HepG2 (cell line): ENCODE results near the gene MYL11. TPM values are rescaled to one million over a fixed set of nuclear protein-coding genes. Genes with fewer than 3 reads are reported as not detected.
A peak's percentile ranks its signal among the peaks of the same experiment; 100 is the strongest.

Source experiments
- ATAC-seq: fragments of 200-7000 bp; cut with Tn5 transposase; 3 replicates; pipeline ENCODE4 v1.9.1; 2020; ENCODE audit warnings: mild to moderate bottlenecking, moderate library complexity
- BruUV-seq: library from RNA; stranded (reverse); fragments of 400-500 nt; replicated peaks from 2 replicates; lab custom pipeline; 2021; lab: Mats Ljungman, UMichigan
- CTCF ChIA-PET: fragments of 300-600 bp; formaldehyde crosslinking; extraction: SDS; loops from one replicate; lab custom pipeline; 2021; ENCODE audit warnings: low total read pairs, inconsistent platforms, low intra/inter-chr PET ratio; lab: Yijun Ruan, JAX
- POLR2A ChIA-PET: fragments of 350-600 bp; sonication (Branson Sonifier 250); formaldehyde crosslinking; loops from one replicate; lab custom pipeline; 2020; ENCODE audit warnings: antibody characterized with exemption, inconsistent platforms; lab: Yijun Ruan, JAX
- DNase-seq: peaks from one replicate; pipeline ENCODE4 v3.0.0-alpha.2; 2015; ENCODE audit warnings: low spot score
- FAIRE-seq: peaks from 3 replicates; lab custom pipeline; 2011; peaks lifted over from hg19 to GRCh38; lab: Jason Lieb, UNC
- H2AFZ ChIP-seq: one replicate; pipeline ENCODE4 v1.6.1; 2011; ENCODE audit warnings: low read length, inconsistent platforms
- H3K27ac ChIP-seq: fragments of 300-600 bp; 3 replicates; pipeline ENCODE4 v1.8.0; 2011; ENCODE audit warnings: mixed run types, mild to moderate bottlenecking, mixed read lengths, low read length, inconsistent platforms; ENCODE audit not compliant: insufficient read depth; ENCODE audit errors: extremely low read length
- H3K27me3 ChIP-seq, 2 experiments: fragments of 200-600 bp in 1 of 2; 2 replicates in 1 of 2; 3 replicates in 1 of 2; pipeline versions ENCODE4 v1.6.0 to v1.8.0; 2011; ENCODE audit warnings: low read length in 2 of 2, mild to moderate bottlenecking in 2 of 2, moderate library complexity in 2 of 2, inconsistent platforms in 1 of 2; ENCODE audit not compliant: insufficient read depth in 2 of 2, control insufficient read depth in 1 of 2
- H3K36me3 ChIP-seq, 2 experiments: fragments of 200-600 bp in 1 of 2; replicated peaks in 1 of 2; 2 replicates in 1 of 2; 3 replicates in 1 of 2; pipeline versions ENCODE4 v1.5.1 to v1.8.0; 2011; ENCODE audit warnings: low read length in 2 of 2, inconsistent platforms in 1 of 2; ENCODE audit not compliant: insufficient read depth in 2 of 2, control insufficient read depth in 1 of 2
- H3K4me1 ChIP-seq: 2 replicates; pipeline ENCODE4 v1.5.1; 2012; ENCODE audit warnings: low read length, inconsistent platforms; ENCODE audit not compliant: insufficient read depth
- H3K4me2 ChIP-seq: 2 replicates; pipeline ENCODE4 v1.6.0; 2011; ENCODE audit warnings: low read depth, low read length, inconsistent platforms
- H3K4me3 ChIP-seq, 3 experiments: fragments of 200-600 bp in 1 of 3; sonication (generic), shearing (Covaris generic) in 1 of 3; replicated peaks in 1 of 3; 2 replicates each; pipeline ENCODE4 v1.5.1; 2011 to 2016; ENCODE audit warnings: low read length in 3 of 3, inconsistent platforms in 2 of 3, low read depth in 2 of 3, mild to moderate bottlenecking in 2 of 3, control low read depth in 1 of 3, mixed read lengths in 1 of 3; ENCODE audit not compliant: insufficient read depth in 1 of 3
- H3K79me2 ChIP-seq: one replicate; pipeline ENCODE4 v1.6.1; 2011; ENCODE audit warnings: low read length, inconsistent platforms; ENCODE audit not compliant: insufficient read depth
- H3K9ac ChIP-seq: 2 replicates; pipeline ENCODE4 v1.6.0; 2011; ENCODE audit warnings: mild to moderate bottlenecking, low read depth, low read length, inconsistent platforms; ENCODE audit not compliant: insufficient read depth
- H3K9me3 ChIP-seq: 2 replicates; pipeline ENCODE4 v1.5.1; 2012; ENCODE audit warnings: mild to moderate bottlenecking, low read length
- H4K20me1 ChIP-seq: 2 replicates; pipeline ENCODE4 v1.6.0; 2011; ENCODE audit warnings: inconsistent platforms, mild to moderate bottlenecking, low read length, moderate library complexity; ENCODE audit not compliant: insufficient read depth
- CREM ChIP-seq, 2 experiments: sonication (generic) in 1 of 2; formaldehyde crosslinking in 1 of 2; IDR thresholded peaks; 2 replicates each; pipeline versions ENCODE4 v1.4.0 to v1.6.1; 2016 to 2020; ENCODE audit warnings: antibody characterized with exemption in 1 of 2, mild to moderate bottlenecking in 1 of 2, missing genetic modification reagents in 1 of 2
- DR1 ChIP-seq: sonication (generic); formaldehyde crosslinking; IDR thresholded peaks from 2 replicates; pipeline ENCODE4 v1.8.0; 2021; ENCODE audit warnings: mild to moderate bottlenecking, missing genetic modification reagents, inconsistent platforms
- EED ChIP-seq: sonication (generic); formaldehyde crosslinking; IDR thresholded peaks from 2 replicates; pipeline ENCODE4 v1.5.0; 2020; ENCODE audit warnings: mild to moderate bottlenecking, missing genetic modification reagents
- ETV6 ChIP-seq: sonication (generic); formaldehyde crosslinking; conservative IDR thresholded peaks from 2 replicates; pipeline ENCODE4 v1.4.0; 2020; ENCODE audit warnings: missing genetic modification reagents
- FOXJ3 ChIP-seq: sonication (generic); formaldehyde crosslinking; IDR thresholded peaks from 2 replicates; pipeline ENCODE4 v1.4.0; 2020; ENCODE audit warnings: missing genetic modification reagents, mild to moderate bottlenecking, borderline replicate concordance
- HMG20A ChIP-seq: IDR thresholded peaks from 2 replicates; pipeline ENCODE4 v1.6.1; 2016; ENCODE audit warnings: borderline replicate concordance
- NR2C2 ChIP-seq: sonication (generic); formaldehyde crosslinking; IDR thresholded peaks from 2 replicates; pipeline ENCODE4 v1.4.0; 2020; ENCODE audit warnings: missing genetic modification reagents, mild to moderate bottlenecking, moderate library complexity, borderline replicate concordance
- RBM22 ChIP-seq: fragments of 200-400 bp; formaldehyde crosslinking; optimal IDR thresholded peaks from 2 replicates; pipeline ENCODE3; 2017; ENCODE audit warnings: mild to moderate bottlenecking, low read length, moderate library complexity
- SCMH1 ChIP-seq: sonication (generic); formaldehyde crosslinking; IDR thresholded peaks from 2 replicates; pipeline ENCODE4 v1.9.0; 2021; ENCODE audit warnings: missing genetic modification reagents, mild to moderate bottlenecking, borderline replicate concordance
- TGIF2 ChIP-seq: IDR thresholded peaks from 2 replicates; pipeline ENCODE4 v1.6.1; 2016; ENCODE audit warnings: control low read depth, missing compliant biosample characterization
- U2AF2 ChIP-seq: fragments of 200-400 bp; formaldehyde crosslinking; IDR thresholded peaks from 2 replicates; pipeline ENCODE4 v1.6.1; 2017; ENCODE audit warnings: low read depth, mild to moderate bottlenecking, low read length
- ZFP90 ChIP-seq: sonication (generic); formaldehyde crosslinking; IDR thresholded peaks from 2 replicates; pipeline ENCODE4 v1.8.0; 2022; ENCODE audit warnings: missing genetic modification reagents, mild to moderate bottlenecking, inconsistent platforms, borderline replicate concordance
- ZNF83 ChIP-seq: sonication (generic); formaldehyde crosslinking; IDR thresholded peaks from 2 replicates; pipeline ENCODE4 v1.4.0; 2020; ENCODE audit warnings: missing genetic modification reagents, mild to moderate bottlenecking, borderline replicate concordance
- ZSCAN25 ChIP-seq: sonication (generic); formaldehyde crosslinking; IDR thresholded peaks from 2 replicates; pipeline ENCODE4 v1.8.0; 2022; ENCODE audit warnings: mild to moderate bottlenecking, missing genetic modification reagents
- WGBS: methylation state at CpG from one replicate; pipeline ENCODE4 v1.1.6; 2017; ENCODE audit warnings: low lambda C conversion rate; 5-methylcytosine and 5-hydroxymethylcytosine counted together
- in situ Hi-C: cut with HindIII; loops from 2 replicates; pipeline ENCODE4 v1.10.0; 2017; ENCODE audit warnings: low pct_unique_long_range_greater_than_20kb; ENCODE audit not compliant: extremely low pct_ligation_motif_present
- intact Hi-C: fragments of 100-400 bp; cut with micrococcal nuclease; formaldehyde crosslinking; loops from one replicate; pipeline ENCODE4 v1.10.0; 2022; ENCODE audit not compliant: unreplicated experiment
- polyA plus RNA-seq, 8 experiments: library from polyadenylated mRNA; depleted of rRNA in 3 of 8; stranded (reverse) in 7 of 8; unstranded in 1 of 8; fragments of >200 nt; fragmentation: Illumina TruSeq in 4 of 8; extraction: Trizol in 4 of 8; gene quantifications; 2 replicates each; pipeline versions ENCODE4 v1.2.1 to v1.2.3, GENCODE V29; 2011 to 2016; ENCODE audit warnings: low read depth in 4 of 8, missing spikeins in 1 of 8, mixed read lengths in 1 of 8; ENCODE audit not compliant: insufficient read depth in 1 of 8
- total RNA-seq, 5 experiments: library from RNA; depleted of rRNA; stranded (reverse); fragments of >200 nt; fragmentation: Illumina TruSeq; extraction: Trizol; gene quantifications; 2 replicates each; pipeline ENCODE4 v1.2.3, GENCODE V29; 2016; ENCODE audit warnings: low read depth in 1 of 5
- TF ChIP-seq, protein P1 (sequence below): sonication (generic); formaldehyde crosslinking; IDR thresholded peaks from 2 replicates; pipeline ENCODE4 v1.5.0; 2020; ENCODE audit warnings: missing genetic modification reagents
- TF ChIP-seq, protein P2 (sequence below): sonication (generic); formaldehyde crosslinking; IDR thresholded peaks from 2 replicates; pipeline ENCODE4 v1.5.0; 2020; ENCODE audit warnings: mild to moderate bottlenecking, missing genetic modification reagents
- TF ChIP-seq, protein P3 (sequence below): sonication (generic); formaldehyde crosslinking; IDR thresholded peaks from 2 replicates; pipeline ENCODE4 v1.5.0; 2020; ENCODE audit warnings: mild to moderate bottlenecking, missing genetic modification reagents
- TF ChIP-seq, protein P4 (sequence below): IDR thresholded peaks from 2 replicates; pipeline ENCODE4 v1.6.1; 2018; ENCODE audit warnings: missing genetic modification reagents

MYL11 gene
- total and polyA plus RNA-seq, 2 of the 13 experiments (the other 11 are each of a cell fraction or from before 2014, with no cell fraction given): not detected

DNA sequence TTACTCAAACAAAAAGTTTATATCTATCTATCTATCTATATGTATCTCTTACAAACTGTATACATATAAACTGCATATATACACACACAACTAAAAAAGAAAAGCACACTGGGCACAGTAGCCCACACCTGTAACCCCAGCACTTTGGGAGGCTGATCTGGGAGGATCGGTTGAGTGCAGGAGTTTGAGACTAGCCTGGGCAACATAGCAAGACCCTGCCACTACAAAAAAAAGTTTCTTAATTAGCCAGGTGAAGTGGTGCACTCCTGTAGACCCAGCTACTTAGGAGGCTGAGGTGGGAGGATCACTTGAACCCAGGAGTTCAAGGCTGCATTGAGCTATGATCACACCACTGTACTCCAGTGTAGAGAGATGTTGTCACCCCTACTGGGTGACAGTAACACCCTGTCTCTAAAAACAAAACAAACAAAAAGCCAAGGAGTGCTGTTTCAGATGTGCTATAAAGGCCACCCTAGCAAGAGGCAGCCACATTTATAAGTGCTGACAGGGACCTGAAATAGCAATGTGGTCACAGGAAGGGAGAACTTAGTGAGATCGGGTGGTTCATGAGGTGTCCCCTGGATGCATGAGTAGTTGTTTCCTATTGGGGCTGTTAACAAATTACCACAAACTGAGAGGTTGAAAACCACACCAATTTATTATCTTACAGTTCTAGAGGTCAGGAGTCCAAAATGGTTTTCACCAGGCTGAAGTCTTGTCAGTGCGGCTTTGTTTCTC lies 24.3 kb upstream of the MYL11 start:
- H3K4me3 ChIP-seq: no peak overlapping the region
- CTCF ChIA-PET: no interaction called here
- H3K36me3 ChIP-seq: peaks cover 6 to 35% of the 10 kb centered on the region in 2 experiments
- H3K9ac ChIP-seq: no peak overlapping the region
- intact Hi-C loops: no loop called here
- H3K79me2 ChIP-seq: peaks cover 14% of the 10 kb centered on the region
- BruUV-seq: no TSS peak
- DNase-seq: no peak
- H3K4me1 ChIP-seq: peaks cover 32% of the 10 kb centered on the region
- H2AFZ ChIP-seq: no peak overlapping the region
- H3K9me3 ChIP-seq: no peaks in the 10 kb centered on the region
- H4K20me1 ChIP-seq: no peaks in the 10 kb centered on the region
- in situ Hi-C loops: loop anchor here (10.0 kb wide), 1 partner anchor 264 kb away; the partner anchor contains the start of gene ZNF689
- POLR2A ChIA-PET: interaction anchor here (1.3 to 1.5 kb wide), 2 partner anchors 15 to 59 kb away, joined by 3 to 5 read pairs; no protein-coding TSS in a partner anchor
- 97% methylated on average over 3 of the region's 3 CpGs for WGBS
- peak; percentile 71 for FAIRE-seq
- no peak overlapping the region for H3K27ac ChIP-seq
- H3K4me2 ChIP-seq: no peak overlapping the region
- H3K27me3 ChIP-seq: no peaks in the 10 kb centered on the region; a peak in 2 of 5 replicates
- no peak for ATAC-seq
- TF ChIP-seq, protein P1, sequence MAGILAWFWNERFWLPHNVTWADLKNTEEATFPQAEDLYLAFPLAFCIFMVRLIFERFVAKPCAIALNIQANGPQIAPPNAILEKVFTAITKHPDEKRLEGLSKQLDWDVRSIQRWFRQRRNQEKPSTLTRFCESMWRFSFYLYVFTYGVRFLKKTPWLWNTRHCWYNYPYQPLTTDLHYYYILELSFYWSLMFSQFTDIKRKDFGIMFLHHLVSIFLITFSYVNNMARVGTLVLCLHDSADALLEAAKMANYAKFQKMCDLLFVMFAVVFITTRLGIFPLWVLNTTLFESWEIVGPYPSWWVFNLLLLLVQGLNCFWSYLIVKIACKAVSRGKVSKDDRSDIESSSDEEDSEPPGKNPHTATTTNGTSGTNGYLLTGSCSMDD (CRISPR knock-in tag): no peak
- TF ChIP-seq, protein P2, sequence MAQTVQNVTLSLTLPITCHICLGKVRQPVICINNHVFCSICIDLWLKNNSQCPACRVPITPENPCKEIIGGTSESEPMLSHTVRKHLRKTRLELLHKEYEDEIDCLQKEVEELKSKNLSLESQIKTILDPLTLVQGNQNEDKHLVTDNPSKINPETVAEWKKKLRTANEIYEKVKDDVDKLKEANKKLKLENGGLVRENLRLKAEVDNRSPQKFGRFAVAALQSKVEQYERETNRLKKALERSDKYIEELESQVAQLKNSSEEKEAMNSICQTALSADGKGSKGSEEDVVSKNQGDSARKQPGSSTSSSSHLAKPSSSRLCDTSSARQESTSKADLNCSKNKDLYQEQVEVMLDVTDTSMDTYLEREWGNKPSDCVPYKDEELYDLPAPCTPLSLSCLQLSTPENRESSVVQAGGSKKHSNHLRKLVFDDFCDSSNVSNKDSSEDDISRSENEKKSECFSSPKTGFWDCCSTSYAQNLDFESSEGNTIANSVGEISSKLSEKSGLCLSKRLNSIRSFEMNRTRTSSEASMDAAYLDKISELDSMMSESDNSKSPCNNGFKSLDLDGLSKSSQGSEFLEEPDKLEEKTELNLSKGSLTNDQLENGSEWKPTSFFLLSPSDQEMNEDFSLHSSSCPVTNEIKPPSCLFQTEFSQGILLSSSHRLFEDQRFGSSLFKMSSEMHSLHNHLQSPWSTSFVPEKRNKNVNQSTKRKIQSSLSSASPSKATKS (CRISPR knock-in tag): no peak
- TF ChIP-seq, protein P3, sequence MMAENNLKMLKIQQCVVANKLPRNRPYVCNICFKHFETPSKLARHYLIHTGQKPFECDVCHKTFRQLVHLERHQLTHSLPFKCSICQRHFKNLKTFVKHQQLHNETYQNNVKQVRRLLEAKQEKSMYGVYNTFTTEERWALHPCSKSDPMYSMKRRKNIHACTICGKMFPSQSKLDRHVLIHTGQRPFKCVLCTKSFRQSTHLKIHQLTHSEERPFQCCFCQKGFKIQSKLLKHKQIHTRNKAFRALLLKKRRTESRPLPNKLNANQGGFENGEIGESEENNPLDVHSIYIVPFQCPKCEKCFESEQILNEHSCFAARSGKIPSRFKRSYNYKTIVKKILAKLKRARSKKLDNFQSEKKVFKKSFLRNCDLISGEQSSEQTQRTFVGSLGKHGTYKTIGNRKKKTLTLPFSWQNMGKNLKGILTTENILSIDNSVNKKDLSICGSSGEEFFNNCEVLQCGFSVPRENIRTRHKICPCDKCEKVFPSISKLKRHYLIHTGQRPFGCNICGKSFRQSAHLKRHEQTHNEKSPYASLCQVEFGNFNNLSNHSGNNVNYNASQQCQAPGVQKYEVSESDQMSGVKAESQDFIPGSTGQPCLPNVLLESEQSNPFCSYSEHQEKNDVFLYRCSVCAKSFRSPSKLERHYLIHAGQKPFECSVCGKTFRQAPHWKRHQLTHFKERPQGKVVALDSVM (CRISPR knock-in tag): peak; percentile 16; the same call in 1 of the 2 replicates
- TF ChIP-seq ZSCAN25 (no peak), NR2C2 (CRISPR knock-in tag) (no peak), HMG20A (CRISPR knock-in tag) (no peak), U2AF2 (no peak), SCMH1 (no peak), ZNF83 (CRISPR knock-in tag) (0 out of 2 replicates have a peak, but pooled peaks have one; percentile 27), FOXJ3 (CRISPR knock-in tag) (no peak), EED (CRISPR knock-in tag) (no peak), ETV6 (no peak), ZFP90 (CRISPR knock-in tag) (no peak), DR1 (no peak), CREM (IDR thresholded peaks at IDR 0.05) (no peak), CREM (CRISPR knock-in tag; IDR thresholded peaks at IDR 0.05) (no peak), TGIF2 (CRISPR knock-in tag) (no peak), RBM22 (peak; percentile 76)
- TF ChIP-seq, protein P4, sequence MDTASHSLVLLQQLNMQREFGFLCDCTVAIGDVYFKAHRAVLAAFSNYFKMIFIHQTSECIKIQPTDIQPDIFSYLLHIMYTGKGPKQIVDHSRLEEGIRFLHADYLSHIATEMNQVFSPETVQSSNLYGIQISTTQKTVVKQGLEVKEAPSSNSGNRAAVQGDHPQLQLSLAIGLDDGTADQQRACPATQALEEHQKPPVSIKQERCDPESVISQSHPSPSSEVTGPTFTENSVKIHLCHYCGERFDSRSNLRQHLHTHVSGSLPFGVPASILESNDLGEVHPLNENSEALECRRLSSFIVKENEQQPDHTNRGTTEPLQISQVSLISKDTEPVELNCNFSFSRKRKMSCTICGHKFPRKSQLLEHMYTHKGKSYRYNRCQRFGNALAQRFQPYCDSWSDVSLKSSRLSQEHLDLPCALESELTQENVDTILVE (CRISPR knock-in tag): no peak
